HEK293T (cell line): Measurements from ENCODE around the gene VOPP1.

Experiments
- ARNT ChIP-seq: fragments of 450-650 bp; IDR thresholded peaks from 2 replicates; pipeline ENCODE4 v1.6.1; 2017; ENCODE audit warnings: mild to moderate bottlenecking
- BHLHE40 ChIP-seq: fragments of 450-650 bp; IDR thresholded peaks from 2 replicates; pipeline ENCODE4 v1.6.1; 2016; ENCODE audit warnings: mild to moderate bottlenecking, moderate library complexity, borderline replicate concordance
- CTBP1 ChIP-seq: fragments of 450-650 bp; IDR thresholded peaks from 2 replicates; pipeline ENCODE4 v1.6.1; 2016; ENCODE audit warnings: borderline replicate concordance
- ELF4 ChIP-seq: fragments of 450-650 bp; IDR thresholded peaks from 2 replicates; pipeline ENCODE4 v1.6.1; 2017; ENCODE audit warnings: antibody characterized with exemption
- FOXA1 ChIP-seq: fragments of 450-650 bp; IDR thresholded peaks from 2 replicates; pipeline ENCODE4 v1.6.1; 2016; ENCODE audit warnings: mild to moderate bottlenecking
- FOXK2 ChIP-seq: fragments of 450-650 bp; IDR thresholded peaks from 2 replicates; pipeline ENCODE4 v1.6.1; 2016; ENCODE audit warnings: mild to moderate bottlenecking
- FOXM1 ChIP-seq: fragments of 450-650 bp; IDR thresholded peaks from 2 replicates; pipeline ENCODE4 v1.6.1; 2017; ENCODE audit warnings: mild to moderate bottlenecking, borderline replicate concordance
- L3MBTL2 ChIP-seq: fragments of 450-650 bp; conservative IDR thresholded peaks from 2 replicates; pipeline ENCODE4 v1.6.1; 2016; ENCODE audit warnings: mild to moderate bottlenecking
- LEF1 ChIP-seq: fragments of 450-650 bp; IDR thresholded peaks from 2 replicates; pipeline ENCODE4 v1.6.1; 2017; ENCODE audit warnings: mild to moderate bottlenecking, borderline replicate concordance
- PKNOX1 ChIP-seq: fragments of 450-650 bp; IDR thresholded peaks from 2 replicates; pipeline ENCODE4 v1.6.1; 2016
- SP1 ChIP-seq: fragments of 450-650 bp; IDR thresholded peaks from 2 replicates; pipeline ENCODE4 v1.6.1; 2017
- SUZ12 ChIP-seq: fragments of 450-650 bp; IDR thresholded peaks from 2 replicates; pipeline ENCODE4 v1.6.1; 2016; ENCODE audit warnings: mild to moderate bottlenecking
- TARDBP ChIP-seq: fragments of 450-650 bp; IDR thresholded peaks from 2 replicates; pipeline ENCODE4 v1.6.1; 2016
- ZNF384 ChIP-seq: fragments of 450-650 bp; IDR thresholded peaks from 2 replicates; pipeline ENCODE4 v1.6.1; 2016

GRCh38 chr7:55490099-55490498, 82.2 kb downstream of the VOPP1 start:
- TF ChIP-seq ARNT (no peak), TARDBP (no peak), ELF4 (no peak), BHLHE40 (no peak), SUZ12 (no peak), FOXM1 (no peak), ZNF384 (no peak), SP1 (no peak), FOXA1 (no peak), CTBP1 (no peak), FOXK2 (no peak), LEF1 (no peak), L3MBTL2 (no peak), PKNOX1 (no peak)
